Germinal center (tissue), 1 donor: ENCODE measurements around the gene CDH13.
A peak's percentile ranks its signal among the peaks of the same experiment; 100 is the strongest.

Experiments
- DNase-seq: peaks from one replicate; pipeline ENCODE4 v3.0.0; 2012; ENCODE audit warnings: mixed read lengths, low spot score

Gene CDH13

DNA sequence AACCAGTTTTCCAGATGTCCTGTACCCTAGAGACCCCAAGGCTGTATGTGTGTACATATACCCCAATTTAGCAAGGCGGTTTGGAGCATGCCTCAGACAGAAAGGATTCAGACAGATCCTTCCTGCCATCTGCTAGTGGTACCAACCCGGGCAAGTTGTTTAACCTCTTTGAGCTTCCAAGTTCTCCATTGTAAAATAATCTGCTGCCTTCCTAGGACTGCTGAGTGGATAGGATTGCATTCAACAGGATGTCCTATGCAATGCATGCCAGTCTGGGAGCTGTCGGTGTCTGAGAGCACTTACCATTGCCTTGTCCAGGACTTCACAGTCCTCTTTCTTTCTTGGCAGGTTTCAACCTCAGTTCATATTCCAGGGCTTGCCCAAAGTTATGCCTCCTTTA lies 1.9 kb downstream of the CDH13 start:
- no peak for DNase-seq

DNA sequence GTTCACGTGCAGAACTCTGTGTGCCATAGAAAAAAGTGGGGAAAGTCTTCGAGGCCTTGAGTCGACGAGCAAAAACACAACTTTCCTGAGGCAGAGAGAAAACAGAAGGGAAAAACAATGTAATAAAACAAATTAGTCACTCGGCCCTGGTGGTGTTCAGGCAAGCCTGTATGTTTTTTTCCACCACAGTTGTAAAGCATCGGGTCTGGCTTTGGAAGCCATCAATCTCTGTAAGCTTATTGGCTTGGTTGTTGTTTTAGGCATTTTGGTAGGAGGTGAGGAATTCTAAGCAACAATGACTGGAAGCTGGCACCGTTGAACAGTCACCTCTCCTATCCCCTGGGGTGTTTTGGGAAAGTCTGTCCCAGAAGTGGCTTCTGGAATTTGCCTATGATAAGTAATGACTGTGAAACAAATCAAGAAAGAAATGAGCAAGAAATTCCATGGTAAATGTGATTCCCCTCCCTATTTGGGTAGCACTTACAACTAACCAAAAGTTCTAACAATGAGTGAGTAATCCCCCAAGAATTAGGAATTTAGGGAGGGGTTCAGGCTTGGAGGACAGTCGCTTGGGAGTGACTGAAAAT lies 2.8 kb downstream of the CDH13 start:
- DNase-seq: no peak

GRCh38 chr16:82630219-82630618 lies 3.5 kb downstream of the CDH13 start:
- DNase-seq: no peak

DNA sequence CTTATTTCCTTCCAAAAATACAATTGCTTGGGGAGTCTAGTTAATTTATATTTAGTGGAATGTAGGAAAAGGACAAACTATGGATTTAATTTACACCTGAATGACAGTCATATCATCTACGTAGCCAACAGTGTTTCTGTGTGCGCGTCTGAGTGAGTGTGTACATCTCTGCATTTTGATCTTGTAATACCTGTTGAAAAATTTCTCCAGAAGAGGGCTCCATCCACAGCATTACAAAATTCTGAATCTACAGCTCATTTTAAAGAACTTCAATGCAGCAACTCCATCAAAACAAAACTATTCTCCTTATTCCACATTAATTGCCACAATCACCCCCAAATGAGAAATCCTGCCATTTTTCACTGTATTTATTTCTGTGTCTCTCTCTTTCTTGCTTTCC lies 3.9 kb downstream of the CDH13 start:
- DNase-seq: no peak

DNA sequence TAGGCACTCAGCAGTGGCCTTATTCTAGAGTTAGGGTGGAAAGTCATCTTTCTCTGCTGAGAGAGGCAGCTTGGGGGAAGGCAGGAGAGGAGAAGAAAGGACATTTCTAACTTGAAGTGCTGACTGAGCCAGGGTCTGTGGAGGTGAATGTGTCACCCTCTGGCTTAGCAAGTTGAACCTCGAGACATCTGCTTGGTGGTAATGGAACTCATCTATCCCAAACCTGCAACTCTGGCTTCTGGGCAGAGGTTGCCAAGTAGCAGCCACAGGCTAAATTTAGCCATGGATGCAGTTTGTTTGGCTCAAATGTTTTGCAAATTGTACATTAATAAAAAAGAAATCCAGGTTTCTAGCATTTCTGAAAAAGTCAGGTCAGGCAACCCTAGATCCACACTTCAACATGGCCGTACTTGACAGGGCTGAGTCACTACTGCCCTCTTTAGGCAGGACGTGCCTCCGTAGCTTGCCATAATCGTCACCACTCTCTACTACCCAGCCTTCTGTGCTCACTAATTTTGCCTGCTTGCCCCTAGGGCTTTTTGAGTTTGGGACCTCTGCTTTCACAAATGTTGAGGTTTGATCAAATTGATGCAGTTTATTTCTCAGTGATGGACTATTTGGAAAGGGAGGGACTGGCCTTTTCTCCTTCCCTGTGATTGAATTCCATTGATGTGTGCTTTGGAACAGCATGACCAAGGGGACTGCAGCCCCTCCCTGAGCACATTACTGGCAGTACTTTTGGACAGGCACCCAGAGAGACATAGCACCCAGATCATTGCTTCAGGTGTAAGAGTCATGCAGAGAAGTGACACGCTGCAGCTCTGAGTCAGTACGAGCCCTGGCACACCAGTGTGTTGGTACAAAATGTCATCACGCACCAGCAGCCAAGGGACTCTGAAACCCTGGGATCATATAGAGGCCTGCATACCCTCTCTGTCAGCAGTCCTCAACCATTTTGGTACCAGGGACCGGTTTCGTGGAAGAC lies 5.2 kb downstream of the CDH13 start:
- DNase-seq: no peak

- no peak for DNase-seq
These were observed 7.3 kb downstream of the CDH13 start for GRCh38 chr16:82633964-82634600.

GRCh38 chr16:82634955-82635610 lies 8.3 kb downstream of the CDH13 start:
- no peak for DNase-seq

- DNase-seq: no peak
These were observed 9.7 kb downstream of the CDH13 start for GRCh38 chr16:82636485-82636884.

- no peak for DNase-seq
These were observed 10.2 kb downstream of the CDH13 start for GRCh38 chr16:82636958-82637357.

DNA sequence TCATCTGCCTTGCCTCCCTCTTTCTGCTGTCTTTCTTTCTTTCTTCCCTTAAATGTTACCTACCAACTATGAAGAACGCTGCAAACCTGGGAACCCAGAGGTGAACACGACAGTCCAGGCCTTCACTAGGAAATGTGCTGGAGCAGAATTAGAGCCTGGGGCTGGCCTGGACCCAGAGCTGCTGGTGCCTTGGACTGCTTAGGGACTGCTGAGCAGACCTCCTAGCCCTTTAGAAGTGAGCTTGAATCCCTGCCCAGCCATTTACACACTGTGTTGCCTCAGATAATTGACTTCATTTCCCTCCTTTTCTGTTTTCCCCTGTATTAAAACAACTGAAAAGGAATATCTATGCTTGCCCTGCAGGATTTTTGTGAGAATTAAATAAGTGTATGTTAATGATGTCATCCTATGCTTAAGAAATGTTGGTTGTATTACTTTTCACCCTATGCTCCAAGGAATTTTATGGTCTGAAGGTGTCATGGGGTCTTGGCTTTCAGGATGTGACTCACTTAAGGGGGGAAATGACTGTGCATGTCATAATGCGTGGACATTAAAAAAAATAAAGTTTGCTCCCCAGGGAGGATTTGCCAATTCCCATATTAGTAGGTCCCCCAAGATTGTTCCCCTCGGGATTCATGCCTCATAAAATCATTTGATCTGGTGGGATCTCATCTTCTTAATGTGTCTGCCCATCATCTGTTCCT lies 11.5 kb downstream of the CDH13 start:
- DNase-seq: no peak

- no peak for DNase-seq
These were observed 12.5 kb downstream of the CDH13 start for GRCh38 chr16:82639263-82639662.

DNA sequence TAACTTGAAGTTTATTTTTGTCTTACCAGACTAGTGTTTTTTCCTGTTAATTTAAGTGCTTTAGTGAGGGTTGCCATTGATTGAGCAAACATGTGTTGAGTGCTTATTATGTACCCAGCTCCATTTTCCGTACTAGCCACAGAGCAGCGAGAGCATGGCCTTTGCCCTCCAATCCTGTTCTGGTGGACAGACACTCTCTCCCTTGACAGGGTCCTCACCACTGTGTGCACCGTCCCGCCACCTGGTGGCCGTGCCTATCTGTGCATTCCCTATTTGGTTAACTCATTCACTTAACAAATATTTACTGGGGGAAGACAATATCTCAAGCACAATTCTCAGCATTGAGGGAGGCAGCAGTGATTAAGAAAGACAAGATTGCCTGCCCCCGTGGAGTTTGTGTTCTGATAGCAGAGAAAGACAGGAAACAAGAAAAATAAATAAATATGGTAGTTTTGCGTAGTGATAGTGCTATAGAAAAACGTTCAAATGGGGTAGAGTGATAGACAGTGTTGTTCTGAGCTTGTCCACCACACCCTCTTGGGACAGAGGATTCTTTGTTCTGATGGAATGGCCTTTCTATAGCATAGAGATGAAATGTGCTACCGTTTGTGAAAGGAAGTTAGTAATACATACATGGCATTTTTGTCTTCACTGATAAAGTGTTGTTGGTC lies 13.0 kb downstream of the CDH13 start:
- peak; percentile 24 for DNase-seq

DNA sequence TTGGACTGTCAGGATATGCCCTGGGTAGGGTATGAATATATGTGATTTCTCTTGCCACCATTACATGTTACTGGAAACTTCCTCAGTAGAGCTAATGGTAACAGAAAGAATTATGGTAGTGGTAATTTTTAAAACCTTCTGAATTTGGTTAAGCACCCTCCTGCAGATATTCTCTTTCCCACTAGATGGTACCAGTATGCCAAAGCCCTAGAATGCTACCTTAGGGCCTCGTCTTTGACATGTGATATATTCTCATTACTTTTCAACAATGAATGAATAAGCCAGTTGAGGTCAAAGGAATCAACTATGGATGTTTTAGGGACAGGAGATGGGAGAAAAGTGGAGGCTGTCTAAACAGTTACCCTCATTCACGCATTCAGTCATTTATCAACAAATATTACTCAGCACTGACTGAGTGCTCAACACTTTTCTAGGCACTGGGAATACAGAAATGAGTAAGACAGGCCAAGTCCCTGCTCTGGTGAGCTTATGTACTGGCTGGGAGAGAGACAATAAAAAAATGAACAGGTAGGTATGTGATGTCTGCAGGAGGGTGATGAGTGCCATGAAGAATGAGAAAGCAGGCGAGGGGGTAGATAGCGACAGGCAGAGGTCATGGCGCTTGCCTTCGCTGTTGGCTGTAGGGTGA lies 14.7 kb downstream of the CDH13 start:
- no peak for DNase-seq

GRCh38 chr16:82643136-82643535 lies 16.4 kb downstream of the CDH13 start:
- DNase-seq: no peak

- DNase-seq: no peak
These were observed 17.3 kb downstream of the CDH13 start for GRCh38 chr16:82643936-82644630.

- DNase-seq: no peak
These were observed 19.7 kb downstream of the CDH13 start for GRCh38 chr16:82646504-82646903.

GRCh38 chr16:82649766-82650165 lies 23.0 kb downstream of the CDH13 start:
- no peak for DNase-seq

- no peak for DNase-seq
These were observed 24.0 kb downstream of the CDH13 start for GRCh38 chr16:82650804-82651203.

GRCh38 chr16:82651921-82652601 lies 25.3 kb downstream of the CDH13 start:
- DNase-seq: no peak

GRCh38 chr16:82652826-82653225 lies 26.1 kb downstream of the CDH13 start:
- DNase-seq: no peak
